Fibroblast of villous mesenchyme (primary cell): ENCODE results near the gene SLC39A10. TPM values are rescaled to one million over a fixed set of nuclear protein-coding genes. Genes with fewer than 3 reads are reported as not detected.
"Not testable (repeated sequence)": the region's sequence is repeated elsewhere in the genome, so short reads cannot be mapped to it uniquely, and the experiment has no call there.

Experiments
- DNase-seq: peaks from one replicate; pipeline ENCODE4 v3.0.0-alpha.2; 2010; ENCODE audit warnings: low read depth
- H3K4me3 ChIP-seq: 2 replicates; pipeline ENCODE4 v1.5.1; 2011; ENCODE audit warnings: low read depth, mild to moderate bottlenecking, low read length
- total RNA-seq: library from RNA; depleted of rRNA; stranded (reverse); fragments of >200 nt; gene quantifications from 2 replicates; pipeline ENCODE4 v1.2.3, GENCODE V29; 2012
- TF ChIP-seq, protein P1 (sequence below): IDR thresholded peaks from 2 replicates; pipeline ENCODE4 v1.5.1; 2012; ENCODE audit warnings: low read depth, mild to moderate bottlenecking, low read length; ENCODE audit not compliant: insufficient read depth

The SLC39A10 gene
- total RNA-seq, 1 donor, result 73.8 TPM

DNA sequence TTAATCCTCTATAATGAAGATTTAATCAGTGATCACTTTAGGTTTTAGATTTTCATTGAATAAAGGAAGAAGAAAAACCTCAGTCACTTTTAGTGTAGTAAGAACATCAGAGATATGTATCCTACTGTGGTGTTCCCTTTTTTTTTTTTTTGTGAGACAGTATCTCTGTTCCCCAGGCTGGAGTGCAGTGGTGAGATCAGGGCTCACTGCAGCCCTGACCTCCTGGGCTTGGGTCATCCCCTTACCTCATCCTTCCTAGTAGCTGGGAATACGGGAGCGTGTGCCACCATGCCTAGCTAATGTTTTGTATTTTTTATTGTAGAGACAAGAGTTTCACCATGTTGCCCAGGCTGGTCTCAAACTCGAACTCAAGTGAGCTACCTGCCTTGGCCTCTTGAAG is 5.1 kb downstream of the SLC39A10 start:
- no peak for DNase-seq
- TF ChIP-seq, protein P1, sequence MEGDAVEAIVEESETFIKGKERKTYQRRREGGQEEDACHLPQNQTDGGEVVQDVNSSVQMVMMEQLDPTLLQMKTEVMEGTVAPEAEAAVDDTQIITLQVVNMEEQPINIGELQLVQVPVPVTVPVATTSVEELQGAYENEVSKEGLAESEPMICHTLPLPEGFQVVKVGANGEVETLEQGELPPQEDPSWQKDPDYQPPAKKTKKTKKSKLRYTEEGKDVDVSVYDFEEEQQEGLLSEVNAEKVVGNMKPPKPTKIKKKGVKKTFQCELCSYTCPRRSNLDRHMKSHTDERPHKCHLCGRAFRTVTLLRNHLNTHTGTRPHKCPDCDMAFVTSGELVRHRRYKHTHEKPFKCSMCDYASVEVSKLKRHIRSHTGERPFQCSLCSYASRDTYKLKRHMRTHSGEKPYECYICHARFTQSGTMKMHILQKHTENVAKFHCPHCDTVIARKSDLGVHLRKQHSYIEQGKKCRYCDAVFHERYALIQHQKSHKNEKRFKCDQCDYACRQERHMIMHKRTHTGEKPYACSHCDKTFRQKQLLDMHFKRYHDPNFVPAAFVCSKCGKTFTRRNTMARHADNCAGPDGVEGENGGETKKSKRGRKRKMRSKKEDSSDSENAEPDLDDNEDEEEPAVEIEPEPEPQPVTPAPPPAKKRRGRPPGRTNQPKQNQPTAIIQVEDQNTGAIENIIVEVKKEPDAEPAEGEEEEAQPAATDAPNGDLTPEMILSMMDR, result no peak
- H3K4me3 ChIP-seq, result no peak overlapping the region

DNA sequence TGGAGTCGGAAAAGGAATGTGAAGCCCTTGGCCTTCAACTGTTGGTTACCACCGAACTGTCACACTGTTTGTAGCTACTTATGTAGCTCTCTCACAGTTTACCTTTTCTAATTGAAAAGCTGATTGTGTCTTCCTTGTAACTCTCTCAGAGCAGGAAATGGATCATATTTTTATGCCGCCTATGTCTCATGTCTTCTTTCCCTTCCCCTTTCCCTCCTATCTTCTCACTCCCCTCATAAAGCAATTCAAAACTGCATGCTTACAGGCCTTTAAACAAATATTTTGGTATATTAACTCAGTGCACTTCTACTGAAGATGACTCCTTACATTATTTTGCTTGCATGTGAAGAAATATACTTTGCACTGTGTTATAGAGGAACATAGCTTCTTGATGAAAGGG is 6.0 kb downstream of the SLC39A10 start:
- TF ChIP-seq, protein P1, result no peak
- no peak overlapping the region for H3K4me3 ChIP-seq
- no peak for DNase-seq

DNA sequence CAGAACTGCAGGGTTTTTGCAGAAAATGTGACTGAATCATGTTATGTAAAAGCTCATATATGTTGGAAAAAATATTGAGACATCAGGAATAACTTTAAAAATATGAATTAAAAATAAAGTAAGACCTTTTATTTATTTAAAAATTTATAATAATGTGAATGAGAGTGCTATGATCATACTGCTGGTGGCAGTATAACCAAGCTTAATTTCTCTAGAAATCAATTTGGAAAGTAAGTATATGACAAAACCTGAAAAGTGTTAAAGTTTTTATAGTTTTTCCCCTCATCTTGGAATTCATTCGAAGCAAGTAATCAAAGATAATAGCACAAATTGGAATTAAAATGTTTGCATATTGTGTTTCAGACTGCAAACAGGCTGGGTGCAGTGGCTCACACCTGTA is 7.5 kb downstream of the SLC39A10 start:
- DNase-seq, result peak; percentile 24
- TF ChIP-seq, protein P1, result peak; percentile 30
- no peak overlapping the region for H3K4me3 ChIP-seq

DNA sequence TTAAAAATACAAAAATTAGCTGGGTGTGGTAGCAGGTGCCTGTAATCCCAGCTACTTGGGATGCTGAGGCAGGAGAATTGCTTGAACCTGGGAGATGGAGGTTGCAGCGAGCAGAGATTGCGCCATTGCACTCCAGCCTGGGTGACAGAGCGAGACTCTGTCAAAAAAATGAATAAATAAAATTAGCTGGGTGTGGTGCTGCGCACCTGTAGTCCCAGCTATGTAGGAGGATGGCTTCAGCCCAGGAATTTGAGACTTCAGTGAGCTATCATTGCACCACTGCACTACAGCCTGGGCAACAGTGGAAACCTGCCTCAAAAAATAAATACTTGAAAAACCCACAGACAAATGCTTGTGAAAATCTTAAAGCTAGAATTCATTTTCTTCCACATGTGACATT is 8.1 kb downstream of the SLC39A10 start:
- H3K4me3 ChIP-seq, DNase-seq: not testable (repeated sequence)

DNA sequence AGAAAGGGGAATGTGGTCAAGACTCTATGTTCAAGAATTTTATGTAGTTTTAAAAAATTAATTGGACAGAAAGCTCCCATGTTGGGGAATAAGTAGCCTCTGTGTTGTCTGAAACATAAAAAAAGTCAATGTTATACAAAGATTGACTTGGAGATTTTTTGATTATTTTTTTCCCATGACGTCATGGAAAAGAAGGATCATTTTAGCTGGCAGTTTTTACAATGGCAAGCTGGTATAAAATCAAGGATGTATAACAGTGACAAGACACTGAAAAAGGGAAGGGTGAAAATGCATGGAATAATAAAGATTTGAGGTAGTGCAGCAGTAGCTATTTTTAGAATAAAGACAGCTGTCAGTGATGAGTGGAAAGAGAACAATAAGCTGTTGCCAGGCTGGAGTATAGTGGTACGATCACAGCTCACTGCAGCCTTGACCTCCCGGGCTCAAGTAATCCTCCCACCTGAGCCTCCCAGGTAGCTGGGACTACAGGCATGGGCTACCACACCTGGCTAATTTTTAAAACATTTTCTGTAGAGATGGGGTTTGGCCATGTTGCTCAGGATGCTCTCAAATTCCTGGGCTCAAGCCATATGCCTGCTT is 9.2 kb downstream of the SLC39A10 start:
- no peak for DNase-seq
- H3K4me3 ChIP-seq, result no peak overlapping the region
- TF ChIP-seq, protein P1, result no peak

DNA sequence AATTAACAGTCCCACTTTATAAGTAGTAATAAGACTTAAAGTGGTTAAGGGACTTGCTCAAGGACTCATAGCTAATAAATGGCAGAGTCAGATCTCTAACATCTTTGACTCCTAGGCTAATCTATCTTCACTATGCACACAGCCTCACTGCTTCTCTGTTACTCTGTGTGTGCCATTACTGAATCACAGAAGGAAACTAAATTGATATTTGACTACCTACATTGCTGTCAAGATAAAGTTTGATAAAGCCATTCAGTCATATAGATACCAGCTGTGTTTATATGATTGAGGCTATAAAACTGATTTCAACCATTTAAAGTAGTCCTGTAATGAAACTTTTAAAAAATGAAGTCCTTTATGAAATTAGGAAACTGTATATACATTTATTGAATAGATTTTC is 10.9 kb downstream of the SLC39A10 start:
- DNase-seq, result no peak
- no peak overlapping the region for H3K4me3 ChIP-seq
- TF ChIP-seq, protein P1, result no peak

DNA sequence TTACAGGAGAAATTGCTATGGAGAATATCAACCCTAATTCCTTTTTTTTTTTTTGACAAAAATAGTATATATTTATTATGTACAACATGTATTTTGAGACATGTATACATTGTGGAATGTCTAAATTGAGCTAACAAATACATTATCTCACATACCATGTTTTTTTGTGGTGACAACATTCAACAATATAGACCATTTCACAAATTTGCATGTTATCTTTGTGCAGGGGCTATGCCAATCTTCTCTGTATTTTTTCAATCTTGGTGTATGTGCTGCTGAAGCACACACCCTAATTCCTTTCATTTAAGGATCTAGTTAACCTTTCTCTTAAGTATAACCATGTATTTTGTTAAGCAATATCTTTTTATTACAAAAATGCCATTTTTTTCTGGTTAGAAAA is 13.2 kb downstream of the SLC39A10 start:
- TF ChIP-seq, protein P1, result no peak

More for the DNA sequence above, 13.2 kb downstream of the SLC39A10 start:
- DNase-seq, result no peak
- H3K4me3 ChIP-seq, result no peak overlapping the region
